Activated CD4-positive, alpha-beta T cell treated with anti-CD3 and anti-CD28 coated beads, Interleukin-2, amount 10 ng/mL, durations not matched to agents 7 days and 5 days (primary cell): ENCODE results near the gene TMEM156. TPM values are rescaled to one million over a fixed set of nuclear protein-coding genes. Genes with fewer than 3 reads are reported as not detected.

Experiments used
- CTCF ChIA-PET: fragments of 350-600 bp; sonication (Branson Sonifier 250); formaldehyde crosslinking; loops from one replicate; lab custom pipeline; 2021; ENCODE audit warnings: antibody characterized with exemption; lab: Charles Lee
- POLR2A ChIA-PET: fragments of 350-600 bp; sonication (Branson Sonifier 250); formaldehyde crosslinking; loops from one replicate; lab custom pipeline; 2021; ENCODE audit warnings: antibody characterized with exemption; lab: Charles Lee
- DNase-seq: peaks from one replicate; pipeline ENCODE4 v3.0.0-alpha.2; 2020
- H3K27ac Mint-ChIP-seq: one replicate; pipeline ENCODE4 v1.8.0; 2021; ENCODE audit warnings: mild to moderate bottlenecking, moderate library complexity, mixed read lengths
- H3K27me3 Mint-ChIP-seq: one replicate; pipeline ENCODE4 v1.8.0; 2021; ENCODE audit warnings: mixed read lengths
- H3K36me3 Mint-ChIP-seq: one replicate; pipeline ENCODE4 v1.8.0; 2021; ENCODE audit warnings: low read depth, mixed read lengths
- H3K4me1 Mint-ChIP-seq: one replicate; pipeline ENCODE4 v1.8.0; 2021; ENCODE audit warnings: mixed read lengths
- H3K4me3 Mint-ChIP-seq: one replicate; pipeline ENCODE4 v1.8.0; 2021; ENCODE audit warnings: mild to moderate bottlenecking, moderate library complexity, mixed read lengths
- H3K9me3 Mint-ChIP-seq: one replicate; pipeline ENCODE4 v1.8.0; 2021; ENCODE audit warnings: mixed read lengths
- total RNA-seq, 2 experiments: library from RNA; stranded (reverse); gene quantifications; one replicate each; pipeline ENCODE4 v1.2.3, GENCODE V29; 2021

Gene TMEM156
- total RNA-seq, 2 experiments from 2014 or later = 19.5 to 19.6 TPM

- Mint-ChIP-seq H3K36me3 (peaks cover 68% of the 10 kb centered on the region), H3K27ac (peak overlapping the region; percentile 83), H3K9me3 (no peaks in the 10 kb centered on the region), H3K4me1 (peaks cover 72% of the 10 kb centered on the region), H3K27me3 (no peaks in the 10 kb centered on the region), H3K4me3 (no peak overlapping the region)
- CTCF ChIA-PET = interaction anchor here (1.4 to 1.8 kb wide), 2 partner anchors 21 to 149 kb away, joined by 4 to 5 read pairs; no protein-coding TSS in a partner anchor
- no peak for DNase-seq
- POLR2A ChIA-PET = interaction anchor here (0.5 kb wide), 1 partner anchor 147 kb away, joined by 3 read pairs; no protein-coding TSS in a partner anchor
Observed at GRCh38 chr4:38985410-38986100, 46.7 kb downstream of the TMEM156 start.

- peaks cover 72% of the 10 kb centered on the region for H3K36me3 Mint-ChIP-seq
- no peak for DNase-seq
- H3K9me3 Mint-ChIP-seq = no peaks in the 10 kb centered on the region
- H3K4me1 Mint-ChIP-seq = peaks cover 72% of the 10 kb centered on the region
- ChIA-PET POLR2A (no interaction called here), CTCF (interaction anchor here (0.6 to 1.8 kb wide), 6 partner anchors 10 to 270 kb away, joined by 3 to 6 read pairs (median 4); no protein-coding TSS in a partner anchor)
- no peak overlapping the region for H3K4me3 Mint-ChIP-seq
- H3K27me3 Mint-ChIP-seq = no peaks in the 10 kb centered on the region
- peak overlapping the region; percentile 9 for H3K27ac Mint-ChIP-seq
Observed at GRCh38 chr4:38983787-38984598, 48.2 kb downstream of the TMEM156 start.

- POLR2A ChIA-PET = no interaction called here
- no peak overlapping the region for H3K27ac Mint-ChIP-seq
Observed at GRCh38 chr4:38983291-38983690, 48.9 kb downstream of the TMEM156 start.

GRCh38 chr4:38982361-38983095, 49.7 kb downstream of the TMEM156 start:
- H3K4me3 Mint-ChIP-seq = no peak overlapping the region
- peaks cover 69% of the 10 kb centered on the region for H3K36me3 Mint-ChIP-seq
- DNase-seq = no peak

More at GRCh38 chr4:38983291-38983690, 48.9 kb downstream of the TMEM156 start:
- Mint-ChIP-seq H3K4me3 (no peak overlapping the region), H3K9me3 (no peaks in the 10 kb centered on the region), H3K36me3 (peaks cover 72% of the 10 kb centered on the region), H3K4me1 (peaks cover 66% of the 10 kb centered on the region), H3K27me3 (no peaks in the 10 kb centered on the region)
- no peak for DNase-seq
- CTCF ChIA-PET = no interaction called here

DNA sequence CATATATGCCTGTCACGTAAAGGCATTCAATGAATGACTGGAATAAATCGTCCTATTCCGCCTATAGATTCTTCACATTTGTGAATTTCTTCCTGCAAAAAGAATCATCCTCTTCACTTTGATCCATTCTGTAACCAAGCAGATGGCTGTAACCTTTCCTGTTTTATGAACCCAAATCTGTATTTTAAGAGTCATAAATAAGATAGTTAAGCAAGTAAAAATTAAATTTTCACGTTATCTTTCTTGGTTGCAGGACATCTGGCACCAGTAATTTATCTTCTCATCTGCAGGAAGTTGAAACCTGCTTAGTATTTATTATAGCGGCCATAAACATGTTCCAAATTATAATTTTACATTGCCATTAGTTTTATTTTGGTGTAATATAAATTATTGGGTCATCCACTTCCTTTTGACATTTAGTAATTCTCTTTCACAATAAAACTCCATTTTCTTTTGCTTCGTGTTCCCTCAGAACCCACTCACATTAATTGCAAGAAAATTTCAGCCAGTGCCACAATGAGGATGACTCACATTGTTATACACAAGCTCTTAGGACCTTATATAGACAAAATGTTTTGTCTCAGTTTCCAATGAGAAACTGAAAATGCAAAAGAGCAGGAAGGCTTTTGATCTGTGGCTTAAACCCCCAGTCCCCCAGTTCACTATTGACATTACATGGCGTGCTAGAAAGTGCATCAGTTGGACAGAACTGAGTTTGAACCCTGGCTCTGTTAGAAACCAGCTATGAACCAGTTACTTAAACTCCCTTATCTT, 51.1 kb downstream of the TMEM156 start:
- no peak for DNase-seq
- Mint-ChIP-seq H3K4me1 (peaks cover 51% of the 10 kb centered on the region), H3K36me3 (peaks cover 69% of the 10 kb centered on the region), H3K27ac (peak overlapping the region; percentile 63), H3K4me3 (no peak overlapping the region), H3K27me3 (no peaks in the 10 kb centered on the region), H3K9me3 (no peaks in the 10 kb centered on the region)
- CTCF ChIA-PET = interaction anchor here (0.6 to 1.3 kb wide), 4 partner anchors 9 to 31 kb away, joined by 3 to 4 read pairs (median 3); no protein-coding TSS in a partner anchor
- POLR2A ChIA-PET = interaction anchor here (0.6 to 1.0 kb wide), 2 partner anchors 11 to 478 kb away, joined by 4 to 5 read pairs; no protein-coding TSS in a partner anchor

More at GRCh38 chr4:38982361-38983095, 49.7 kb downstream of the TMEM156 start:
- ChIA-PET POLR2A (no interaction called here), CTCF (no interaction called here)
- Mint-ChIP-seq H3K4me1 (peaks cover 60% of the 10 kb centered on the region), H3K27ac (no peak overlapping the region), H3K27me3 (no peaks in the 10 kb centered on the region), H3K9me3 (no peaks in the 10 kb centered on the region)

- Mint-ChIP-seq H3K9me3 (no peaks in the 10 kb centered on the region), H3K27me3 (no peaks in the 10 kb centered on the region), H3K4me3 (no peak overlapping the region), H3K4me1 (peaks cover 39% of the 10 kb centered on the region), H3K27ac (no peak overlapping the region), H3K36me3 (peaks cover 71% of the 10 kb centered on the region)
- CTCF ChIA-PET = interaction anchor here (1.2 to 1.4 kb wide), 3 partner anchors 10 to 30 kb away, joined by 3 read pairs; no protein-coding TSS in a partner anchor
- POLR2A ChIA-PET = no interaction called here
- DNase-seq = no peak
Observed at GRCh38 chr4:38979511-38980230, 52.5 kb downstream of the TMEM156 start.

DNA sequence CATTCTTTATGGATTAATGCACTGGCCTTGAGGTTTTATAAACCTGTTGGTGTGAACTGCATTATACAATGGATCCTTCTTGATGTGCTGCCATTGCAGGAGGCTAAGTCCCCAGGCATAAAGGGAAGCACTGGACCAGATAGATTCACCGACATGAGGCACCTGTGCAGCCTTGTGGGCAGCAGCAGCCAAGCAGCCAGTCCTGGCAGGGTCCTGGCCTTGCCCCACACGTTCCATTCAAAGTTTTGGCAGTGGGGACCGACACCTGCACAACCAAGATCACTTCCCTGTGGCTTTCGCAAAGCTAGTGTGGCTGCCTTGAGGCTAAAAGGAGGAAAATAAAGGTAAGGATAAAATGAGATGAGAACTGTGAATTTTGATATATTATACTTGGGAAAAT, 53.1 kb downstream of the TMEM156 start:
- no peaks in the 10 kb centered on the region for H3K9me3 Mint-ChIP-seq
- ChIA-PET POLR2A (no interaction called here), CTCF (interaction anchor here (1.4 kb wide), 1 partner anchor 21 kb away, joined by 3 read pairs; no protein-coding TSS in a partner anchor)
- H3K27me3 Mint-ChIP-seq = no peaks in the 10 kb centered on the region
- no peak overlapping the region for H3K27ac Mint-ChIP-seq
- peaks cover 34% of the 10 kb centered on the region for H3K4me1 Mint-ChIP-seq
- no peak for DNase-seq
- peaks cover 67% of the 10 kb centered on the region for H3K36me3 Mint-ChIP-seq
- H3K4me3 Mint-ChIP-seq = no peak overlapping the region

- Mint-ChIP-seq H3K4me1 (peaks cover 13% of the 10 kb centered on the region), H3K27me3 (no peaks in the 10 kb centered on the region), H3K9me3 (no peaks in the 10 kb centered on the region), H3K27ac (no peak overlapping the region), H3K36me3 (peaks cover 44% of the 10 kb centered on the region), H3K4me3 (no peak overlapping the region)
- no peak for DNase-seq
- CTCF ChIA-PET = interaction anchor here (0.6 to 1.5 kb wide), 2 partner anchors 31 to 109 kb away, joined by 3 to 4 read pairs; no protein-coding TSS in a partner anchor
- POLR2A ChIA-PET = no interaction called here
Observed at GRCh38 chr4:38976308-38976707, 55.9 kb downstream of the TMEM156 start.

GRCh38 chr4:38968668-38969067, 63.5 kb downstream of the TMEM156 start:
- Mint-ChIP-seq H3K27ac (no peak overlapping the region), H3K4me3 (no peak overlapping the region), H3K27me3 (no peaks in the 10 kb centered on the region), H3K36me3 (peaks cover 67% of the 10 kb centered on the region), H3K9me3 (peaks cover 2% of the 10 kb centered on the region), H3K4me1 (peaks cover 5% of the 10 kb centered on the region)
- CTCF ChIA-PET = no interaction called here
- POLR2A ChIA-PET = no interaction called here
- DNase-seq = no peak

DNA sequence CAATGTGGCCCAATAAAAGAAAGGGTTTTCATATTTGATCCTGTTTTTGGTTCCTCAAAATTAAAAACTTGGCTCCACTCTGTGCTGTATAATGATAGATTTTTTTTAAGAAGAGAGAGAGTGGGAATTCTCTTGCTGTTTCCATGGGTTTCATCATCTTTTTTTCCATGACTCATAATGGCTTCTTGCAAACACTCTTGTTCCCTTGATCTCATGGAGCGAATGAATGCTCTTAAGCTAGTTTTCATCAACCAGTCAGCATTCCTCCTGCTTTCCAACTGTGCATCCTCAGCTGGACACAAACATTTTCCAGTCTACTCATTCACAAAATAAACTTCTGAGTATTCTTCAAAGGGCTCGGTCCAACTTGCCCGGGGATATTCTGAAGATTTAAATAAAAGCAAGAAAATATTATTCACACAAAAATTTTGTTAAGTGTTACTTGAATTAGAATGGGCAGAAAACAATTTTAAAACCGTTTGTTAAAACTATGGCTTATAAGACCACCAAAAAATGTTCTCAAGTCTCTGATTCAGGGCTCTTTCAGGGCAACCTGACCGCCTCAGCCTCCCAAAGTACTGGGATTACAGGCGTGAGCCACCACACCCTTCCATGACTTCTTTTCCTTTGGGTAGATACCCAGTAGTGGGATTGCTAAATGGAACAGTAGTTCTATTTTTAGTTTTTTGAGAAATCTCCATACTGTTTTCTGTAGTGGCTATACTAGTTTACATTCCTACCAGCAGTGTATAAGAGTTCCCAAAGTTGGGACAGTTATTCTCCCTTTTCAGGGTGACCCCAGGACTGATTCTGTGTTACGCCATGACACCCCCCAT, 64.7 kb downstream of the TMEM156 start:
- ChIA-PET CTCF (interaction anchor here (0.7 kb wide), 1 partner anchor 150 kb away, joined by 3 read pairs; no protein-coding TSS in a partner anchor), POLR2A (no interaction called here)
- peaks cover 5% of the 10 kb centered on the region for H3K9me3 Mint-ChIP-seq
- no peak overlapping the region for H3K27ac Mint-ChIP-seq
- DNase-seq = no peak
- peaks cover 71% of the 10 kb centered on the region for H3K36me3 Mint-ChIP-seq
- no peaks in the 10 kb centered on the region for H3K27me3 Mint-ChIP-seq
- H3K4me3 Mint-ChIP-seq = no peak overlapping the region
- H3K4me1 Mint-ChIP-seq = peaks cover 5% of the 10 kb centered on the region
